ENCODE results near the gene HTR1E.

GRCh38 chr6:86973088-86973487 is 35.8 kb downstream of the HTR1E start:
- no peak for TF ChIP-seq CTCF (IDR thresholded peaks at IDR 0.05)
- TF ChIP-seq EZH2phosphoT487 (IDR thresholded peaks at IDR 0.05) = no peak
- no peak for TF ChIP-seq EZH2 (IDR thresholded peaks at IDR 0.05)

Measured in neural progenitor cell (in vitro differentiated cells).